ENCODE data around the gene FERMT1. TPM values are rescaled to one million over a fixed set of nuclear protein-coding genes. Genes with fewer than 3 reads are reported as not detected.

The FERMT1 gene
- total and polyA plus RNA-seq, 2 of the 13 experiments (the other 11 are each of a cell fraction or from before 2014, with no cell fraction given), result 15.8 to 29.5 TPM

DNA sequence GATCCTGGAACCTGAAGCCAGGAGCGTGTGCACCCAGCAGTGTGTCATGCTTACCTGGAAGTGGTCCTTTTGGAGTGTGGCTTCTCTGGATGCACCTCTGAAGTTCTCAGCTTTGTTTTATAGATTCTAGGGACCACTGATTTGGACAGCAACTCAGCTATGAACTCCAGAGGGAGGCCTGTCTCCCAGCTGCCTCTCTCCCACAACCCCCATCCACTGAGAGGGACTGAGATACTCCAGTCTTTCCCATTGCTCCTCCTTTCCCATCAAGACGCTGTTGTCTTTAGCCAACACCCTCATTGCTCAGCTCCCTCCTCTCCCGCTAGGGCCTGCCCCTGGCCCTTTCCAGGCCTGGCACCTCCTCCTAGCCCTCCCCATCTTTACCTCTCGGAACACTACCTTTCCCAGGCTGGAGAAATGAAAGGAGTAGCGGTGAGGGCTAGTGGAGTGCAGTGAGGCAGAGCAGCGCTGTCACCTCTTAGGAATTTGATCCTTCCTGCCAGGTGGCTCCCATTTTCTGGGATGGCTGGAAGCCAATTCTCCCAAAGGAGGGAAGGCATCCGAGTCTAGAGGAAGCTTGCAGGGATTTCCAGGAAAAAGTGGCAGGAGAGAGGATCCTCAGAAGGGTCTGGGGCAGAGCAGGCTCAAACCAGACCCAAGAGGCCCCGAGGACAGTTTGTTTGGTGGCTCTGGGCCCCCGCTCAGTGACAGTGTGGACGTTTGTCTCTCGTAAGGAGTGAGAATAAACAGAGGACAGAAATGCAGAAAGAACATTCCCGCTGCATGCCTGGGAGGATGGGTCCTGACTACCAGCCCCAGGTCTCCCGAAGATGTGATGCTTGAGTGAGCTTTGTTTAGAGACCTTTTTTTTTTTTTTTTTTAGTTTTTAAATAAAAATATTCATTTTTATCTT, 68.8 kb downstream of the FERMT1 start, which contains the start of gene LRRN4 (continued):
- TF ChIP-seq, protein P1, sequence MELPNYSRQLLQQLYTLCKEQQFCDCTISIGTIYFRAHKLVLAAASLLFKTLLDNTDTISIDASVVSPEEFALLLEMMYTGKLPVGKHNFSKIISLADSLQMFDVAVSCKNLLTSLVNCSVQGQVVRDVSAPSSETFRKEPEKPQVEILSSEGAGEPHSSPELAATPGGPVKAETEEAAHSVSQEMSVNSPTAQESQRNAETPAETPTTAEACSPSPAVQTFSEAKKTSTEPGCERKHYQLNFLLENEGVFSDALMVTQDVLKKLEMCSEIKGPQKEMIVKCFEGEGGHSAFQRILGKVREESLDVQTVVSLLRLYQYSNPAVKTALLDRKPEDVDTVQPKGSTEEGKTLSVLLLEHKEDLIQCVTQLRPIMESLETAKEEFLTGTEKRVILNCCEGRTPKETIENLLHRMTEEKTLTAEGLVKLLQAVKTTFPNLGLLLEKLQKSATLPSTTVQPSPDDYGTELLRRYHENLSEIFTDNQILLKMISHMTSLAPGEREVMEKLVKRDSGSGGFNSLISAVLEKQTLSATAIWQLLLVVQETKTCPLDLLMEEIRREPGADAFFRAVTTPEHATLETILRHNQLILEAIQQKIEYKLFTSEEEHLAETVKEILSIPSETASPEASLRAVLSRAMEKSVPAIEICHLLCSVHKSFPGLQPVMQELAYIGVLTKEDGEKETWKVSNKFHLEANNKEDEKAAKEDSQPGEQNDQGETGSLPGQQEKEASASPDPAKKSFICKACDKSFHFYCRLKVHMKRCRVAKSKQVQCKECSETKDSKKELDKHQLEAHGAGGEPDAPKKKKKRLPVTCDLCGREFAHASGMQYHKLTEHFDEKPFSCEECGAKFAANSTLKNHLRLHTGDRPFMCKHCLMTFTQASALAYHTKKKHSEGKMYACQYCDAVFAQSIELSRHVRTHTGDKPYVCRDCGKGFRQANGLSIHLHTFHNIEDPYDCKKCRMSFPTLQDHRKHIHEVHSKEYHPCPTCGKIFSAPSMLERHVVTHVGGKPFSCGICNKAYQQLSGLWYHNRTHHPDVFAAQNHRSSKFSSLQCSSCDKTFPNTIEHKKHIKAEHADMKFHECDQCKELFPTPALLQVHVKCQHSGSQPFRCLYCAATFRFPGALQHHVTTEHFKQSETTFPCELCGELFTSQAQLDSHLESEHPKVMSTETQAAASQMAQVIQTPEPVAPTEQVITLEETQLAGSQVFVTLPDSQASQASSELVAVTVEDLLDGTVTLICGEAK (IDR thresholded peaks at IDR 0.05), result no peak
- TF ChIP-seq, protein P1 (CRISPR knock-in tag; IDR thresholded peaks at IDR 0.05), result peak; percentile 12; the same call in 1 of the 2 replicates
- TF ChIP-seq ZNF230 (CRISPR knock-in tag; IDR thresholded peaks at IDR 0.05) (no peak), SIX1 (CRISPR knock-in tag; IDR thresholded peaks at IDR 0.05; ENCODE audit: borderline replicate concordance) (no peak), KLF16 (CRISPR knock-in tag; IDR thresholded peaks at IDR 0.05) (no peak), SMARCE1 (IDR thresholded peaks at IDR 0.05; ENCODE audit: borderline replicate concordance) (no peak), ZNF75D (CRISPR knock-in tag; IDR thresholded peaks at IDR 0.05; ENCODE audit: borderline replicate concordance) (no peak), SKI (IDR thresholded peaks at IDR 0.05; ENCODE audit: partially characterized antibody) (no peak), KDM5B (CRISPR knock-in tag; IDR thresholded peaks at IDR 0.05; ENCODE audit: borderline replicate concordance) (peak; percentile 45; the same call in 1 of the 2 replicates), ZNF10 (CRISPR knock-in tag; IDR thresholded peaks at IDR 0.05; ENCODE audit: borderline replicate concordance, low read depth) (no peak), CAMTA2 (CRISPR knock-in tag; IDR thresholded peaks at IDR 0.05; ENCODE audit: borderline replicate concordance) (0 out of 2 replicates have a peak, but pooled peaks have one; percentile 52), ZNF761 (CRISPR knock-in tag; conservative IDR thresholded peaks at IDR 0.05) (no peak), ASH2L (IDR thresholded peaks at IDR 0.05; ENCODE audit: insufficient read length, low read depth, low read length) (no peak)
- TF ChIP-seq, protein P2, sequence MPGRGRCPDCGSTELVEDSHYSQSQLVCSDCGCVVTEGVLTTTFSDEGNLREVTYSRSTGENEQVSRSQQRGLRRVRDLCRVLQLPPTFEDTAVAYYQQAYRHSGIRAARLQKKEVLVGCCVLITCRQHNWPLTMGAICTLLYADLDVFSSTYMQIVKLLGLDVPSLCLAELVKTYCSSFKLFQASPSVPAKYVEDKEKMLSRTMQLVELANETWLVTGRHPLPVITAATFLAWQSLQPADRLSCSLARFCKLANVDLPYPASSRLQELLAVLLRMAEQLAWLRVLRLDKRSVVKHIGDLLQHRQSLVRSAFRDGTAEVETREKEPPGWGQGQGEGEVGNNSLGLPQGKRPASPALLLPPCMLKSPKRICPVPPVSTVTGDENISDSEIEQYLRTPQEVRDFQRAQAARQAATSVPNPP (CRISPR knock-in tag; IDR thresholded peaks at IDR 0.05), result no peak
- TF ChIP-seq, protein P3, sequence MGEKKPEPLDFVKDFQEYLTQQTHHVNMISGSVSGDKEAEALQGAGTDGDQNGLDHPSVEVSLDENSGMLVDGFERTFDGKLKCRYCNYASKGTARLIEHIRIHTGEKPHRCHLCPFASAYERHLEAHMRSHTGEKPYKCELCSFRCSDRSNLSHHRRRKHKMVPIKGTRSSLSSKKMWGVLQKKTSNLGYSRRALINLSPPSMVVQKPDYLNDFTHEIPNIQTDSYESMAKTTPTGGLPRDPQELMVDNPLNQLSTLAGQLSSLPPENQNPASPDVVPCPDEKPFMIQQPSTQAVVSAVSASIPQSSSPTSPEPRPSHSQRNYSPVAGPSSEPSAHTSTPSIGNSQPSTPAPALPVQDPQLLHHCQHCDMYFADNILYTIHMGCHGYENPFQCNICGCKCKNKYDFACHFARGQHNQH (CRISPR knock-in tag; IDR thresholded peaks at IDR 0.05), result 0 out of 2 replicates have a peak, but pooled peaks have one; percentile 7
